Hepatocyte (in vitro differentiated cells): ENCODE data around the gene NHEJ1. TPM values are rescaled to one million over a fixed set of nuclear protein-coding genes. Genes with fewer than 3 reads are reported as not detected.

Source experiments
- DNase-seq: peaks from one replicate; pipeline ENCODE4 v3.0.0-alpha.2; 2016; ENCODE audit warnings: low spot score
- H2AFZ ChIP-seq: fragments of 200-600 bp; sonication (generic); 2 replicates; pipeline ENCODE4 v1.6.0; 2016; ENCODE audit warnings: antibody characterized with exemption, mild to moderate bottlenecking
- H3K27ac ChIP-seq: fragments of 200-600 bp; sonication (generic); 2 replicates; pipeline ENCODE4 v1.5.1; 2016; ENCODE audit warnings: mild to moderate bottlenecking
- H3K27me3 ChIP-seq: fragments of 200-600 bp; sonication (generic); 2 replicates; pipeline ENCODE4 v1.6.1; 2016
- H3K36me3 ChIP-seq: fragments of 200-600 bp; sonication (generic); replicated peaks from 2 replicates; pipeline ENCODE4 v1.5.1; 2016; ENCODE audit warnings: low read depth; ENCODE audit not compliant: insufficient read depth
- H3K4me1 ChIP-seq: fragments of 200-600 bp; sonication (generic); 2 replicates; pipeline ENCODE4 v1.5.1; 2016; ENCODE audit warnings: mild to moderate bottlenecking, moderate library complexity; ENCODE audit not compliant: insufficient read depth
- H3K4me2 ChIP-seq: fragments of 200-600 bp; sonication (generic); 2 replicates; pipeline ENCODE4 v1.6.0; 2016
- H3K4me3 ChIP-seq: fragments of 200-600 bp; sonication (generic); 2 replicates; pipeline ENCODE4 v1.5.1; 2016; ENCODE audit warnings: mild to moderate bottlenecking
- H3K79me2 ChIP-seq: fragments of 200-600 bp; sonication (generic); 2 replicates; pipeline ENCODE4 v1.6.0; 2017; ENCODE audit warnings: mild to moderate bottlenecking
- H3K9me2 ChIP-seq: fragments of 200-600 bp; sonication (generic); replicated peaks from 2 replicates; pipeline ENCODE4 v1.6.0; 2017; ENCODE audit warnings: mild to moderate bottlenecking; ENCODE audit not compliant: insufficient read depth
- H3K9me3 ChIP-seq: fragments of 200-600 bp; sonication (generic); 2 replicates; pipeline ENCODE4 v1.5.1; 2016; ENCODE audit warnings: low read depth, mild to moderate bottlenecking
- H4K20me1 ChIP-seq: fragments of 200-600 bp; sonication (generic); 2 replicates; pipeline ENCODE4 v1.6.0; 2016; ENCODE audit warnings: mild to moderate bottlenecking; ENCODE audit not compliant: insufficient read depth, poor library complexity, severe bottlenecking
- CTCF ChIP-seq: fragments of 200-600 bp; sonication (generic); IDR thresholded peaks from 2 replicates; pipeline ENCODE4 v1.5.1; 2016; ENCODE audit warnings: antibody characterized with exemption, mild to moderate bottlenecking; ENCODE audit not compliant: poor library complexity
- EZH2 ChIP-seq: fragments of 200-600 bp; sonication (generic); IDR thresholded peaks from 2 replicates; pipeline ENCODE4 v1.6.1; 2016; ENCODE audit warnings: antibody characterized with exemption, mild to moderate bottlenecking, borderline replicate concordance
- EZH2phosphoT487 ChIP-seq: fragments of 200-600 bp; sonication (generic); IDR thresholded peaks from one replicate; pipeline ENCODE4 v1.6.1; 2018; ENCODE audit warnings: antibody characterized with exemption, mild to moderate bottlenecking, low read depth, moderate library complexity; ENCODE audit not compliant: unreplicated experiment, severe bottlenecking
- WGBS: methylation state at CpG from one replicate; pipeline ENCODE4 v1.1.6; 2016; ENCODE audit warnings: low lambda C conversion rate; ENCODE audit errors: missing lambda C conversion rate; 5-methylcytosine and 5-hydroxymethylcytosine counted together
- polyA plus RNA-seq: library from polyadenylated mRNA; unstranded; fragments of >200 nt; fragmentation: Nextera tagmentation; extraction: Ambion mirVana; gene quantifications from 2 replicates; pipeline ENCODE4 v1.2.1, GENCODE V29; 2016
- total RNA-seq: library from RNA; depleted of rRNA; stranded (reverse); fragments of >200 nt; gene quantifications from 2 replicates; pipeline ENCODE4 v1.2.3, GENCODE V29; 2014

The NHEJ1 gene
- total and polyA plus RNA-seq, 2 experiments from 2014 or later: 18.1 to 28.2 TPM

- Histone ChIP-seq H3K4me3 (no peak overlapping the region), H3K27ac (no peak overlapping the region), H2AFZ (no peak overlapping the region), H3K36me3 (no peaks in the 10 kb centered on the region), H3K4me2 (peak overlapping the region; percentile 78), H3K4me1 (peaks cover 3% of the 10 kb centered on the region), H3K9me3 (no peaks in the 10 kb centered on the region), H3K79me2 (peaks cover 10% of the 10 kb centered on the region), H3K27me3 (no peaks in the 10 kb centered on the region), H4K20me1 (no peaks in the 10 kb centered on the region), H3K9me2 (no peaks in the 10 kb centered on the region)
- DNase-seq: no peak
- TF ChIP-seq EZH2phosphoT487 (no peak), CTCF (no peak), EZH2 (no peak)
- 71% methylated on average over 4 of the region's 4 CpGs for WGBS
These were observed 482 bp upstream of the NHEJ1 start for GRCh38 chr2:219161097-219161496.

- Histone ChIP-seq H3K79me2 (peaks cover 10% of the 10 kb centered on the region), H3K27ac (peak overlapping the region; percentile 94), H3K4me2 (peak overlapping the region; percentile 78), H4K20me1 (no peaks in the 10 kb centered on the region), H2AFZ (peak overlapping the region; percentile 56), H3K4me1 (peaks cover 3% of the 10 kb centered on the region), H3K27me3 (no peaks in the 10 kb centered on the region), H3K4me3 (peak overlapping the region; percentile 62), H3K9me3 (no peaks in the 10 kb centered on the region), H3K9me2 (no peaks in the 10 kb centered on the region), H3K36me3 (no peaks in the 10 kb centered on the region)
- TF ChIP-seq EZH2phosphoT487 (no peak), CTCF (no peak), EZH2 (no peak)
- 19% methylated on average over 18 of the region's 18 CpGs for WGBS
- no peak for DNase-seq
These were observed 837 bp downstream of the NHEJ1 start for GRCh38 chr2:219159771-219160185.

GRCh38 chr2:219158586-219158985 lies 2.0 kb downstream of the NHEJ1 start:
- no peaks in the 10 kb centered on the region for H3K9me3 ChIP-seq
- no peaks in the 10 kb centered on the region for H3K36me3 ChIP-seq
- no peak overlapping the region for H3K4me3 ChIP-seq
- DNase-seq: no peak
- H3K79me2 ChIP-seq: peaks cover 10% of the 10 kb centered on the region
- TF ChIP-seq CTCF (no peak), EZH2 (no peak), EZH2phosphoT487 (no peak)
- no peaks in the 10 kb centered on the region for H4K20me1 ChIP-seq
- H3K9me2 ChIP-seq: no peaks in the 10 kb centered on the region
- no peaks in the 10 kb centered on the region for H3K27me3 ChIP-seq
- H2AFZ ChIP-seq: no peak overlapping the region
- H3K4me2 ChIP-seq: no peak overlapping the region
- H3K27ac ChIP-seq: no peak overlapping the region
- WGBS: 81% methylated on average over 3 of the region's 3 CpGs
- peaks cover 3% of the 10 kb centered on the region for H3K4me1 ChIP-seq

GRCh38 chr2:219158025-219158424 lies 2.6 kb downstream of the NHEJ1 start:
- 97% methylated on average over 4 of the region's 4 CpGs for WGBS
- H3K4me2 ChIP-seq: no peak overlapping the region
- H3K27me3 ChIP-seq: no peaks in the 10 kb centered on the region
- no peak overlapping the region for H3K27ac ChIP-seq
- H3K9me2 ChIP-seq: no peaks in the 10 kb centered on the region
- peaks cover 10% of the 10 kb centered on the region for H3K79me2 ChIP-seq
- DNase-seq: no peak
- no peak overlapping the region for H2AFZ ChIP-seq
- no peak overlapping the region for H3K4me3 ChIP-seq
- H4K20me1 ChIP-seq: no peaks in the 10 kb centered on the region
- no peak for TF ChIP-seq EZH2phosphoT487
- peaks cover 3% of the 10 kb centered on the region for H3K4me1 ChIP-seq
- H3K9me3 ChIP-seq: no peaks in the 10 kb centered on the region
- no peaks in the 10 kb centered on the region for H3K36me3 ChIP-seq
